Activated CD8-positive, alpha-beta memory T cell treated with anti-CD3 and anti-CD28 coated beads, Interleukin-2, amount 50 U/mL, for 48 hours (primary cell): ENCODE data around the gene PGK1.
"Not testable (repeated sequence)": the region's sequence is repeated elsewhere in the genome, so short reads cannot be mapped to it uniquely, and the experiment has no call there.

Experiments
- DNase-seq: peaks from one replicate; pipeline ENCODE4 v3.0.0-alpha.2; 2020

The PGK1 gene

DNA sequence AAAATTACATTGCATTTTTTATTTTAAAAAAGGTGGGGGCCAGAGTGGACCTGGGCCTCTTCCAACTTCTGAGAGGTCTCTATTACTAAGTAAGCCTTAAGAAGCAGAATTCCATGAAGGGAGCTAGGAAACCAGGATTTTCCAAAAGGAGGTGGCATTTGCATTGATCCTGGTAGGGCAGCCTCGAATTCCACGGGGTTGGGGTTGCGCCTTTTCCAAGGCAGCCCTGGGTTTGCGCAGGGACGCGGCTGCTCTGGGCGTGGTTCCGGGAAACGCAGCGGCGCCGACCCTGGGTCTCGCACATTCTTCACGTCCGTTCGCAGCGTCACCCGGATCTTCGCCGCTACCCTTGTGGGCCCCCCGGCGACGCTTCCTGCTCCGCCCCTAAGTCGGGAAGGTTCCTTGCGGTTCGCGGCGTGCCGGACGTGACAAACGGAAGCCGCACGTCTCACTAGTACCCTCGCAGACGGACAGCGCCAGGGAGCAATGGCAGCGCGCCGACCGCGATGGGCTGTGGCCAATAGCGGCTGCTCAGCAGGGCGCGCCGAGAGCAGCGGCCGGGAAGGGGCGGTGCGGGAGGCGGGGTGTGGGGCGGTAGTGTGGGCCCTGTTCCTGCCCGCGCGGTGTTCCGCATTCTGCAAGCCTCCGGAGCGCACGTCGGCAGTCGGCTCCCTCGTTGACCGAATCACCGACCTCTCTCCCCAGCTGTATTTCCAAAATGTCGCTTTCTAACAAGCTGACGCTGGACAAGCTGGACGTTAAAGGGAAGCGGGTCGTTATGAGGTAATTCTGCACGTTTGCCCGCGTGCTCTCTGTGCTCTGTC lies at the start of gene PGK1:
Gene PGK1, plus strand, starts transcription at position 626 of the 824 bp plus-strand sequence. Its CDS starts 93 bp downstream, at position 719.
- peak; percentile 92 for DNase-seq

DNA sequence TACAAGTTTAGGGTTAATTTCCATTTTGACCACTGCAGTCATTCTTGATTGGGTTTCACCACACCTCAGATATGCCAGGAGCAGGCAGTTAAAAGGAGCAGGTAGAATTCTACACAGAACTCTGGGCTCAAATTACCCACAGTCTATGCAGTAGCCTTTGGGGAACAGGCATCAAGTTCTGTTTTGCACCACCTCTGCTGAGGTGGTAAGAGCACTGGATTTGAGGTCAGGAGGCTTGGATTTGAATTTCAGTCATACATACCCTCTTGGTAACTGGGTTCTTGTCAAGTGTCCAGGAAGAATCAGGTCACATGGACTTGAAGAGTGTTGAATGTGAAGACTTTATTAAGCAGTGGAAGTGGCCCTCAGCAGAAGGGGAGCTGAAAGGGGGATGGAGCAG lies 40.4 kb upstream of the PGK1 start:
- DNase-seq, result no peak

DNA sequence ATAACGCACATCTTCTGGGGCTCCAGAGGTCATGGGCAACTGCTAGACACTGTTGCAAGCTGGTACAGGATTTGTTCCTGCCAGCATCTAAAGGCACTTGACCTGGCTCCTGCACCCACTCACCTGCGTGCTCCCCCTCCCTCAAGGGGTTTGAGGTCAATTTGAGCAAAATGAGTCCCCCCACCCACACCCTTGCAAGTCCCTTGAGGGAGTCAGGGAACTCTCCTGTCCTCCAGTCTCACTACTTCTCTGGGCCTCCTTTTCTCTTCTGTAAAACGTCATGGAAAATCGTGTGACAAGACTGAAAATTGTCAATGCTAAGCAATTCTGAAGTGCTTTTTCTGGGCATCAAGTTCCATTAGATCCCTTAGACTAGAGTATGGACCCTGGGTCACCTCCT lies 39.9 kb upstream of the PGK1 start:
- DNase-seq, result no peak

DNA sequence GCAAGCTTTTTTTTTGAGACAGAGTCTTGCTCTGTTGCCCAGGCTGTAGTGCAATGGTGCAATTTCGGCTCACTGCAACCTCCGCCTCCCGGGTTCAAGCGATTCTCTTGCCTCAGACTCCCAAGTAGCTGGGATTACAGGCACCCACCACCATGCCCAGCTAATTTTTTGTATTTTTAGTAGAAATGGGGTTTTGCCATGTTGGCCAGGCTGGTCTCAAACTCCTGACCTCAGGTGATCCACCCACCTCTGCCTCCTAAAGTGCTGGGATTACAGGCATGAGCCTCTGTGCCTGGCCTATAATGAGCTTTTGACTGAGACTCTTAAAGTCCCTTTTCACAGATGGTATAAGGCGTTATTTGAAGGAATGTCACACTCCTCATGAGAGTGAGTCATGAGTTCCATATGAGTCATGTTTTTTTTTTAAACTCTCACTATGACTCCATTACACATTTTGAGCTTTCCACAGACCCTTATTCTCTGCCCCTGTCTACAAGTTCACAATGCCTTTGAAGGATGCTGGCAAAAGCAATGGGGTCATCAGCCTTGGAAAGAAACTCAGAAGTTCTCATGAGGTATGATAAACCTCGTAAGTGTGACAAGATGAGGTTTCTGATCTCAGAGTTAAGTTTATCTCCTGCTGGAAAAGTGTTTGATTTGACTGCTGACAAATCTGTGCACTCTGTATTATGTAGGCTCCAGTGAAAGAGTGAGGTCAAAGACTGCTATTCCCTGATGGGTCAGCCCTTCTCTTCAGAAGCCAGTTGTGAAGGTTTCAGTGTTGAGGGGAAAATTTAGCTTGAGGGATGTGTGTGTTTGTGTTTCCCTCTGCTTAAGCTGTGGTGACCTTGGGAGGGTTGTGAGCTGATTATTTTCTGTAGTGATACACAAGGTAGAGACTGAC lies 39.1 kb upstream of the PGK1 start:
- DNase-seq, result not testable (repeated sequence)

DNA sequence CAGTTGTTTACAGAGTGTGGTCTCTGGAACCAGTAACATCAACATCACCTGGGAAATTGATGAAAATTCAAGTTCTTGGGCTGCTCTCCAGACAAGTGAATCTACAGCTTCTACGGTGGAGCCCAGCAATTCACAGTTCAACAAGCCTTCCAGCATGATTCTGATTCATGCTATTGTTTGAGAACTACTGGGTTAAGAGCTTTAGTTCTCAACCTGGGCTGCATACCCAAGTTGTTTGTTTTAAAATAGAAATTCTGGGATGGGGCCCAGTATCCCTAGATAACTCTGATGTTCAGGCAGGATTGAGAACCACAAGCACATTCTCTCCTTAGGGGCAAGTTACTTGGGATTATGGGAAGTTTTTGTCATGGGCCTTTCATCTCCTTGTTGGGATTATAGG lies 37.9 kb upstream of the PGK1 start:
- DNase-seq, result no peak

DNA sequence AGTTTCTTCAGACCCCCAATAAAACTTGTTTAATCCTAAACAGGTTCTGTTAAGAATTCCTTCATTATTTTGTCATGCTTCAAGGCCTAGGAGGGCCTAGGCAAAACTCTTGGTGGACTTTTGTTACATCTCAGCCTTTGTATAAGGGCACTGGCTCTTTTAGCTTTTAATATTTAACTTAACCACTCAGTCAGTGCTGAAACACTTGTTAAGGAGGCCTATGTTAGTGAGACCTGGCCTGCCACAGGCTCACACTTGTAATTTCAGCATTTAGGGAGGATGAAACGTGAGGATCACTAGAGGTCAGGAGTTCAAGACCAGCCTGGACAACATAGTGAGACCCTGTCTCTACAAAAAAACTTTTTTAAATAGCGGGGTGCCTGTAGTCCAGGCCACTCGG lies 32.7 kb upstream of the PGK1 start:
- no peak for DNase-seq

DNA sequence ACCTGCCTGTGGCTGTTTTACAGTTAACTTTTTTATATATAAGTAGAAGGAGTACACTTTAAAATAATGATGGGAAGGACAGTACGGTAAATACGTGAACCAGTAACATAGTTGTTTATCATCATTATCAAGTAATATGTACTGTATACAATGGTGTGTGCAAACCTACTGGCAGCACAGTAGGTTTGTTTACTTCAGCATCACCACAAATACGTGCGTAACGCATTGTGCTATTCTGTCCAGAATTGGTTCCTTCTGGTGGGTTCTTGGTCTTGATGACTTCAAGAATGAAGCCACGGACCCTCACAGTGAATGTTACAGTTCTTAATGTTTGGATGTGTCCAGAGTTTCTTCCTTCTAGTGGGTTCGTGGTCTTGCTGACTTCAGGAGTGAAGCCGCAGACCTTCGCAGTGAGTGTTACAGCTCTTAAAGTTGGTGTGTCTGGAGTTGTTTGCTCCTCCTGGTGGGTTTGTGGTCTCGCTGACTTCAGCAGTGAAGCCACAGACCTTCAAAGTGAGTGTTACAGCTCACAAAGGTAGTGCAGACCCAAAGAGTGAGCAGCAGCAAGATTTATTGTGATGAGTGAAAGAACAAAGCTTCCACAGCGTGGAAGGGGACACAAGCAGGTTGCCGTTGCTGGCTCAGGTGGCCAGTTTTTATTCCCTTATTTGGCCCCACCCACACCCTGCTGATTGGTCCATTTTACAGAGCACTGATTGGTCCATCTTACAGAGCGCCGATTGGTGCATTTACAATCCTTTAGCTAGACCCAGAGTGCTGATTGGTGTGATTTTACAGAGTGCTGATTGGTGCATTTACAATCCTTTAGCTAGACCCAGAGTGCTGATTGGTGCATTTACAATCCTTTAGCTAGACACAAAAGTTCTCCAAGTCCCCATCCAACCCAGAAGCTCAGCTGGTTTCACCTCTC lies 30.6 kb upstream of the PGK1 start:
- DNase-seq, result not testable (repeated sequence)

DNA sequence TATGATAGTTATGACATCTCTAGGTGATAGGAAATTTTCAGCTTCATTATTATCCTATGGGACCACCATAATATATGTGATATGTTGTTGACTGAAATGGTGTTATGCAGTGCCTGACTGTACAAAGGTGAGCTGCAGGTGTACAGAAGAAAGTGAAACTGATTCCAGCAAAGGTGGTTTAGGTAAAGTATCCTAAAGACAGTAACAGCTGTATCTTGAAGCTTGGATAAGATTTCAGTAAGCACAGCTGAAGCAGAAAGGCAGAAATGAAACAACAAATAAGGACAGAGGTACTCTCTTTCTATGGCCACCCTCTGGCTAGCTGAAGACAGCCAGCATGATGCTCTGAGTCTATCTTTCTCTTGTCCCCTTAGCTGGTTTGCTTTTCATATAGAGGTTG lies 30.0 kb upstream of the PGK1 start:
- no peak for DNase-seq

DNA sequence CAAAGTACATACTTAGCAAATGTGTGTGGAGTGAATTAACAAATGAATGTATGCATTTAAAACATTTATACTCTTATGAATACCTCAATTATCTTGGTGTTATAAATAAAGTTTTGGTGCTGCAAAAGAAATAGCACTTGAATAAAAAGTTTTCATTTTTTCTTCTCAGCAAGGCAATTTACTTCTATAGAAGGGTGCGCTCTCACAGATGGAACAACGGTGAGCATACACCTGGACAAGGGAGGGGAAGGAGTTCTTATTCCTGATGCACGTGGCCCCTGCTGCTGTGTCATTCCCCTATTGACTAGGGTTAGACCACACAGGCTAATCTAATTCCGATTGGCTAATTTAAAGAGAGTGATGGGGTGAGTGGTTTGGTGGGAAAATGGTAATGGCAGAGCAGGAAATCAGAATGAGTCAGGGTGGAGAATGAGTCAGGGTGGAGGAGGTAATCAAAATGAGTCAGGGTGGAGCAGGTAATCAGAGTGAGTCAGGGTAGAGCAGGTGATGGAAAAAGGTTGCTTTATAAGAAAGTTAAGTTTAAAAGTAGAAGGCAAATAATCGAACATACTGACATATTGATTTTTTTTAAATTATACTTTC lies 28.2 kb upstream of the PGK1 start:
- no peak for DNase-seq

DNA sequence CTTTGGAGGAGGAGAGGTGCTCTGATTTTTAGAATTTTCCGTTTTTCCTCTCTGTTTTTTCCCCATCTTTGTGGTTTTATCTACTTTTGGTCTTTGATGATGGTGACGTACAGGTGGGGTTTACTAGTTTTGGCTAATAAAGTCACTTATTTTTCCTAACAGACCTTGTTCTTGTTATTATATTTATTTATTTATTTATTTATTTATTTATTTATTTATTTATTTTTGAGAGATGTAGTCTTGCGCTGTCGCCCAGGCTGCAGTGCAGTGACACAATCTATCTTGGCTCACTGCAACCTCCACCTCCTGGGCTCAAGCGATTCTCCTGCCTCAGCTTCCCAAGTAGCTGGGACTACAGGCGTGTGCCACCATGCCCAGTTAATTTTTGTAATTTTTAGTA lies 22.6 kb upstream of the PGK1 start:
- DNase-seq, result not testable (repeated sequence)

DNA sequence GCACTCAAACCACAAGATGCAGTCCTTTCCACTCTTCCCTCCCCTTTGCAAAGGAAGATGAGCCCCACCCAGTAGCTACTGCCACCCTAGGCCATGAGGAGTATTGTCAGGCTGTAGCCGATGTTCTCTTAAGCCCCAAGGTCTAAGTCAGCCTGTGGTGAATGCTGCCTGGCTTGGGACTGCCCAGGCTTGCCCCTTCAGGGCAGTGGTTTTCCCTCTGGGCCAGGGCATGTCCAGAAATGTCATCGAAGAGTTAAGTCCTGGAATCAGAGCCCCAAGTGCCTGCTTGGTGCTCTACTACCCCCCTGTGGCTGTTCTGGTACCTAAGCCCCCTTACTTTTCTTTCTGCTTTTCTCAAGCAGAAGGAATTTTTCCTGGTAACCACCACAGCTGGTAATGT lies 11.8 kb upstream of the PGK1 start:
- no peak for DNase-seq

DNA sequence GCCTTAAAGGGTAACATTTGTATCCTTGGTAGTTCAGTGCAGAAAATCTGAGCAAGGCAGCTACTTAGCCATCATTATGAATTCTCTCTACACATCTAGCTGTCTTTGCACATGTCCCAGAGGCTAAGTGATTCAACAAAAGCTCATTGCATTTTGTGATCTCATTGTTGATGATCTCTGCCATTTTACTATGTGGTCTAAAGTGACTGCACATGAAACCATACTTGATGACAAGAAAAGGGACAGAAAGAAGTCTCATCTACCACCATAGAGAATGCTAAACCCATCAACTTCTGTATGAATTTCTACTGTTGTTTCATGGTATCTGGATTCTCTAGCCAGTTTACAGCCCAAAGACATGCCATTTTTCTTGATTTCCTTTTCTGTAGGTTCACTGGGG lies 5.9 kb upstream of the PGK1 start:
- DNase-seq, result no peak

DNA sequence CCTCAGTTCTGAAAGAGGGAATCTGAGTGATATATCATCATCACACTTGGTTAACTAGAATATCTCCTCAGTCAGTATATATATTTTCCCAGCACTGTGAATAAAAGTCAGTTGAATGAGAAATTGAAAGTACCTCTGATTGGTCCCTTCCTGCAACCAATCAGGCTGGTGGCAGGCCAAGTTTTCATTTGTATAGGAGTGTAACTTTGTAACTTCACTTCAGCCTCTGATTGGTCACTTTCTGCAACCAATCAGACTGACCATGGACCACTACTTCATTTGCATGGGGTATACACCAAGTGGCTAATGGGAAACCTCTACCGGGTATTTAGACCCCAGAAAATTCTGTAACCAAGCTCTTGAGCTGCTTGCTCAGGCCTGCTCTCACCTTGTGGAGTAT lies 2.0 kb upstream of the PGK1 start:
- no peak for DNase-seq

DNA sequence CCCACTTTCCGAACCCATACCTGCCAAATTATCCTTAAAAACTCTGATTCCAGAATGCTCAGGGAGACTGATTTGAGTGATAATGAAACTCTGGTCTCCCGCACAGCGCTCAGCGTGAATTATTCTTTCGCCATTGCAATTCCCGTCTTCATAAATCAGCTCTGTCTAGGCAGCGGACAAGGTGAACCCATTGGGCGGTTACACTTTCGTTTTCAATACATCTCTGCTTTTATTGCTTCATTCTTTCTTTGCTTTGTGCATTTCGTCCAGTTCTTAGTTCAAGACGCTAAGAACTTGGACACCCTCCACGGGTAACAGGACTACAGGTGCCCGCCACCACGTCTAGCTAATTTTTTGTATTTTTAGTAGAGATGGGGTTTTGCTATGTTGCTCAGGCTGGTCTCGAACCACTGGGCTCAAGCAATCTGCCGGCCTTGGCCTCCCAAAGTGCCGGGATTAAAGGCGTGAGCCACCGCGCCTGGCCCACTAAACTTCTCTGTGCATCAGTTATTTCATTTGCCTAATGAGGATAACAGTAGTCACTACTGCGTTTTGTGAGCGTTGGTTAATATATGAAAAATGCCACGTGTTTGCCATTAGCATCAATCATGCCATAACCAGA lies 936 bp upstream of the PGK1 start:
- DNase-seq, result no peak

DNA sequence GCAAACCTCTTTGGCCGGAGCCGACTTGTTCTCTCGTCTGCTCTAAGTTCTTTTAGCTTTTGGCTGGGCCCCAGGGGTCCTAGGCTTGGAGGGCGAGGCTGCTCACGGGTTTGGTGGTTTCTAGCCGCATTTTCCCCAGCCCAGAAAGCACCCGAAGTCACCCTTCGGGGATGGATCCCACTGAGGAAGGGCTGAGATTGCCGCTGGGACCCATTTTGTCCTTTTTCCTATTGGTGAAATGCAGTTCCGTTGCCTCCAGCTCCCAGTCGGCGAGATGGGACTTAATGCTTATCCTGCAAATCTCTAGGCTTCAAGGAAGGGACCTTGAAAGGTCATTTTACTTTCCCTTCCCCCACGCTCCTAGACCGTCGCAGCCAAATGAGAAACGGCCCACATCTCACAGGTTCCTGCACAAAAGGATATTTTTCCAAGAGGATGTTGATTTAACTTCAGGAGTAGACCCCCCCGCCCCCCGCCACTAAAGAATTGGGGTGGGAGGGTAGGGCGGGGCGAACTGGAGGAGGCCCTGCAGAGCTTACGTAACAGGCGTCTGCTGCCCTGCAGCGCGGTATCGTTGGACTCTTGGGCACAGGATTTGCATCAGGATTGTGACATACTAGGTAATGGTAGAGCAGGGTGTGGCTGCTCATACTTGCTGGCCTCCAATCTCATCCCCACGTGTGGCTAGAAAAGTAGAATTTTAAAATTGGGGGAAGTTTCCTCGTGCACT lies 564 bp downstream of the PGK1 start:
- peak; percentile 55 for DNase-seq

DNA sequence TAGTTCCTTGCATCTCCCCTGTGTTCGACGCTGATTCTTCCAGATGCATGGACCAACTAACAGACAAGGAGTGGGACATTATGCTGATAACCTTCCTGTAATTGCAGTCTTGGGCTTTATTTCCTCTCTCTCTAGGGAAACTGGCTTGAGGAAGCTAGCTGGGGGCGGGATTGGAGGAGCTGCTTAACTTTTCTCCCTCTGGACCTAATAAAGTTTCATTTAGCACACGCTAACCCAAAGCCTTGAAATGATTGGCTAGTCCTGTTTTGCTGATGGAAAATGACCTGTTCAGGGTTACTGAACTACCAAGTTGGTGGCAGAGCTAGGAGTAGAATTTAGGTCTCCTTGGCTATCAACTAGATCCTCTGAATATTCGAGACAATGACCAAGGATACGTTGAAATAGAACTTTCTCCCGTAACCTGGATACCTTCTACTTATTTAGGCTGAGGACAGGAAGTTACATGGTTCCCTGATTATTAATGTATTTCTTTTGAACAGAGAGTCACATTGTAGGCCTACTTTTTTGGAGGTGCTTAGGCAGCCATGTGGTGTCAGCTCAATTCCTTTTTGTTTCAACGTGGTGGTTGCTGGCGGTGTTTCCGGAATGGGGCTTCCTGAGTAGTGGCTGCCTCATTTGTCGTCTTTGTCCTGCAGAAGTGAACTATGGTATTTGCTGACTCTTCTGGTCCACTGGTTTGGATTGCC lies 2.0 kb downstream of the PGK1 start:
- DNase-seq, result no peak

DNA sequence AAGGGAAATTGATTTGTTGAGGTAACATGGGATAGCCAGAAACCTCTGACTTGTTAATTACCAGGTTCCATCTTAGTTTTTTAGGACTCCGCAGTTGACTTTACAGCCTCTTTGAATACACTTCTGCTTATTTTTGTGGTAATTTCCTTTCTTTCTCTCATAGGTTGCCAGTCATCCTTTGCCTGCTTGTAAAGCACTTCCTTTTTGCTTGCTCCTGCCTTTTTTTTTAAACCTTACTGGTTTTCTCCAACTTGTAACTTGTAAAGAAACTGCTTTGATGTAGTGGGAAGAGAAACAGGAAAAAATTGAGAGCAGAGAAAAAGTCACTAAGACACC lies 2.6 kb downstream of the PGK1 start:
- DNase-seq, result no peak

DNA sequence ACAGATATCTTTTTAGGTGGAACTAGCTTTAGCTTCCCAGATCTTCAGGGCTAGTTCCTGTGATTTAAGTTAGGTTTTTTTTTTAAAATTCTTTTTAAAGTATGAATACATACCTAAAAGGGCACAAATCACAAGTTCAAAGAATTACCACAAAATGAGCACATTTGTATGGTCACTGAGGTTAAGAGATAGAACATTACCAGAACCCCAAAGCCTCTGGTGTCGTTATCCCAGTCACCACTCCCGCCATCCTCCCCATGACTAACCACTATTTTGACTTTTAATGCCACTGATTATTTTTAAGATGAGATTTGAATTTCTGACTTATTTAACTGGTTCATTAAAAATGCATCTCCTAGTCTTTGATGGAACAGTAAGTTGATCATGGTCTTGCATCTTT lies 5.4 kb downstream of the PGK1 start:
- DNase-seq, result no peak

DNA sequence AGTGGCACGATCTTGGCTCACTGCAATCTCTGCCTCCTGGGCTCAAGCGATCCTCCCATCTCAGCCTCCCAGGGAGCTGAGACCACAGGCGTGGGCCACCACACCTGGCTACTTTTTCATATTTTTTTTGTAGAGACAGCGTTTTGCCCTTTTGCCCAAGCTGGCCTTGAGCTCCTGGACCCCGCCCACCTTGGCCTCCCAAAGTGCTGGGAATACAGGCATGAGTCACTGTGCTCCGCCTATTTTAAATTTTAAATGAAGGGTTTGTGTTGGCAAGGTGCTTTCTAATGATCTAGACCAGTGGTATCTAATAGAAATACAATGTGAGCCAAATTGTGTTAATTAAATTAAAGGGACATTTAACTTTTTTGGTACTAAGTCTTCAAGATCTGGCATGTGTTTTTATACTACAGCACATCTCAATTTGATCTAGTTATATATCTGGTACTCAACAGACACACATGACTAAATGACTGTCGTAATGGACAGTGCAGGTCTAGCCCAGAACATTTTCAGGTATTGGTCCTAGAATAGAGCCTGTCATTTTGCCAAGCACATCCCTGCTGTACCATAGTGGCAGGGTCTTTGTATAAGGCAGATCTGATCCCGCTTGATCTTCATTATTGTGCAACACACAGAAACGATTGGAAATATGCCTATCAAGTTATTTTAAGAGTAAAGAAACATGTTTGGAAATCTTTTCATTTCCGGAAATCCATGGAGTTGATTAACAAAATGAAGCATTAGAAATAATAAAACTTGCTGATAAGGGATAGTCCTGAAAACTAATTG lies 7.3 kb downstream of the PGK1 start:
- DNase-seq, result no peak

DNA sequence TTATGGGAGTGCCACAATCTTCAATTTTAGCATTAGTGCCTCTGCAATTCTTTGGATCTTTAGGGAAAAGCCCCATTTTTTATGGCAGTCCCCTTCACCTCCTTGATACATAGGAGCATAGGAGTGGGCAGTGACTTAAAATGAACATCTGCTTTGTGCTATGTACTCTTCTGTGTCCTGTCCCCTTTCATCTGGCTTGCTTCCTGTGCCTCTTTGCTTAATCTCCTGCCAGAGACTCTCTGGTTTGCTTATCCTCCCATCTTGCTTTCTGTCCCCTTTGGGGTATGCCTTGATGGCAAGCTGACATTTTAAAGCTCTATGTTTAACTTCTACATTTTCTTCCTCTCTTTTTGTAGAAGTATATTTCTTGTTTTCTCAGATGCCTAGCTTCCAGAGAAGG lies 12.3 kb downstream of the PGK1 start:
- no peak for DNase-seq
